ENCODE results near the gene ADSL.

DNA sequence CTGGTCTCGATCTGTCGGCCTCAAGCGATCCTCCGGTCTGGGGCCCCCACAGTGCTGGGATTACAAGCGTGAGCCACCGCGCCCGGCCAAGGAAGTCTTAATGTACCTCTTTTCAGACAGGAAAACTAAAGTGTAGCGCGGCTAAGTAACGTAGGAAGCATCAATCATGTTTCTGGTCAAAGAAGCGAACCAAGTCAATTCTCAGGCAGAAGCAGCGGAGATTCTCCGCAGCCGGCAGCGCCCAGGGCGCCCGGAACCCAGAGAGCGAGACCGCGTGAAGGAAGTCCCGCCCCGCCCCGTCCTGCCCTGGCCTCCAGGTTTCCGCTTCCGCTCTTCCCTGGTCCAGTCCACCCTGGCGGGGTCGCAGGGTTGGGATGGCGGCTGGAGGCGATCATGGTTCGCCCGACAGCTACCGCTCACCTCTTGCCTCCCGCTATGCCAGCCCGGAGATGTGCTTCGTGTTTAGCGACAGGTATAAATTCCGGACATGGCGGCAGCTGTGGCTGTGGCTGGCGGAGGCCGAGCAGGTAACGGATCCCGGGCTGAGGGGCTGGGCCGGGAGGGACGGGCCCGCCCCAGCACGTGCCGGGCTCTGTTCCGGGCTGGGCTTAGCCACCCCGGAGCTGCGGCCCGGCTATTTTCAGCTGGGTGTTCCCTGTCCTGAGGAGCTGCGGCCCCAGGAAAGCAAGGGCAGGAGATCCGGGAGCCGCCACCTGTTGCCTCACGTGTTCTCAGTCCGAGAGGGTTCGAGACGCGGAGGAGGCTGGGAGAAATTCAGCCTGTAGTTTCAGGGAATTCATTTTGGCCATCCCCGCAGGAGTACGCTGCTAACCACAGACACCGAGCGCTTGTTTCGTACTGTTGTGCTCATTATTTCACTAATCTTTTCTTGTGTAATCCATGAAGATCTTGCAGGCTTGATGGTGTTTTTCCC, at the start of gene ADSL:
- TF ChIP-seq, protein P1, sequence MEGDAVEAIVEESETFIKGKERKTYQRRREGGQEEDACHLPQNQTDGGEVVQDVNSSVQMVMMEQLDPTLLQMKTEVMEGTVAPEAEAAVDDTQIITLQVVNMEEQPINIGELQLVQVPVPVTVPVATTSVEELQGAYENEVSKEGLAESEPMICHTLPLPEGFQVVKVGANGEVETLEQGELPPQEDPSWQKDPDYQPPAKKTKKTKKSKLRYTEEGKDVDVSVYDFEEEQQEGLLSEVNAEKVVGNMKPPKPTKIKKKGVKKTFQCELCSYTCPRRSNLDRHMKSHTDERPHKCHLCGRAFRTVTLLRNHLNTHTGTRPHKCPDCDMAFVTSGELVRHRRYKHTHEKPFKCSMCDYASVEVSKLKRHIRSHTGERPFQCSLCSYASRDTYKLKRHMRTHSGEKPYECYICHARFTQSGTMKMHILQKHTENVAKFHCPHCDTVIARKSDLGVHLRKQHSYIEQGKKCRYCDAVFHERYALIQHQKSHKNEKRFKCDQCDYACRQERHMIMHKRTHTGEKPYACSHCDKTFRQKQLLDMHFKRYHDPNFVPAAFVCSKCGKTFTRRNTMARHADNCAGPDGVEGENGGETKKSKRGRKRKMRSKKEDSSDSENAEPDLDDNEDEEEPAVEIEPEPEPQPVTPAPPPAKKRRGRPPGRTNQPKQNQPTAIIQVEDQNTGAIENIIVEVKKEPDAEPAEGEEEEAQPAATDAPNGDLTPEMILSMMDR (IDR thresholded peaks at IDR 0.05) = no peak
- TF ChIP-seq GABPA (IDR thresholded peaks at IDR 0.05; ENCODE audit: low read depth) (peak; percentile 95), RAD21 (IDR thresholded peaks at IDR 0.05; ENCODE audit: low read length) (no peak), POLR2AphosphoS5 (IDR thresholded peaks at IDR 0.05; ENCODE audit: low read depth, low read length) (peak; percentile 89), EP300 (IDR thresholded peaks at IDR 0.05; ENCODE audit: borderline replicate concordance in 1 of 2, low read depth in 1 of 2, low read length in 1 of 2) (no peak), RFX5 (IDR thresholded peaks at IDR 0.05; ENCODE audit: low read length) (no peak), EZH2phosphoT487 (IDR thresholded peaks at IDR 0.05; ENCODE audit: borderline replicate concordance, low read depth) (no peak), FOXM1 (IDR thresholded peaks at IDR 0.05; ENCODE audit: low read depth) (no peak), TCF12 (IDR thresholded peaks at IDR 0.05) (no peak), SMC3 (IDR thresholded peaks at IDR 0.05; ENCODE audit: low read depth, low read length) (no peak)

Measured in SK-N-SH (cell line).